ENCODE results near the gene KLRK1. TPM values are rescaled to one million over a fixed set of nuclear protein-coding genes. Genes with fewer than 3 reads are reported as not detected.
"Not testable (repeated sequence)": the region's sequence is repeated elsewhere in the genome, so short reads cannot be mapped to it uniquely, and the experiment has no call there.

The KLRK1 gene
- total RNA-seq, 3 donors from 2014 or later: 2.6 to 7.0 (median 3.8) TPM

- Histone ChIP-seq H3K27me3 (no peaks in the 10 kb centered on the region), H3K4me3 (no peak overlapping the region), H3K9me3 (no peaks in the 10 kb centered on the region), H3K27ac (peak overlapping the region in 1 of 2 donors; percentile 10), H3K36me3 (no peaks in the 10 kb centered on the region), H3K4me1 (peaks cover 0 to 6% of the 10 kb centered on the region in 2 donors)
- TF ChIP-seq POLR2A (IDR thresholded peaks at IDR 0.05) (no peak), CTCF (IDR thresholded peaks at IDR 0.05) (no peak), POLR2AphosphoS5 (IDR thresholded peaks at IDR 0.05) (no peak)
- intact Hi-C loops (cut with DNase I; ENCODE audit: low total_unique reads): no loop called here
- DNase-seq (ENCODE audit: low spot score in 2 of 2): no peak
These were observed 20.1 kb downstream of the KLRK1 start for GRCh38 chr12:10369557-10370415.

DNA sequence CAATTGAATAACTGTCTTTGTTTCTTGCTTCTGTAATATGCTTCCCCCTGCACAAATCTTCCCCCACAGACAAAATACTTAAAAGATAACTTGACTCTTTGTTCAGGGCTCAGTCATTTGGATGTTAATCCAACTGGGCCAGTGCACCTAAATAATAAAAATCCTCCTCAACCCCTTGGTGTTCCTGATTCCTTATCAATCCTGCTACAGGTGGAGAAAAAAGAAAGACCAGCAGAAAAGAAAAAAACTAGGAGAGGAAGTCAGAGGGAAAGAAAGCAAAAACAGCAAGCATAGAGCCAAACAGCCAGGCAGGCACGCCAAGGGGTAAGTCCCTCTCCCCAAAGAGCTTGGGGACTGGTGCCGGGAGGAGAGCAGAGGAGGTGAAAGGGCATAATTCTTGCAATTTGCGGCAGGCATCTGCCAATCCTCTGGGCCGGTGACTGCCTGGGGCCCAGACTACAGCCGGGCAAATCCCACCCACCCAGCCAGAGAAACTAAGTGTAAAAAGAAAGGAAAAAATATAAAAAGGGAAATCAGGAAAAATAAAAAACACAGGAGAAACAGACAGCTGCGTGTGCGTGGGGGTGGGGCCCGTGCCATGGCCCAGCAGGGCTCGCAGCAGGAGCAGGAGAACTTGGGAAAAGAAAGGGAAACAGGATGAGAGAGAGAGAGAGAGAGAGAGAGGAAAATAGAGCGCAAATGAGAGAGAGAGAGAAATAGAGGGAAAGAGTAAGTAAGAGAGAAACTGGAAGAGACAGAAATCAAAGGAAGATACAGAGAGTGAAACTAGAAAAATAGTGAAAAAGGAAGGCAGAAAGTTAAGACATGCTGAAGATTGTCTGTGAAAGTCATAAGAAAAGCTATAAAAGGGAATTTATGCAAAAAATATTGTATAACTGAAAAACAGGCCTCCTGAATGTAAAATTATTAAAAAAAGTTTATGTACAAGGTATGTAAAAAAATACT is 21.4 kb downstream of the KLRK1 start:
- intact Hi-C loops (cut with DNase I; ENCODE audit: low total_unique reads): no loop called here
- TF ChIP-seq POLR2A (IDR thresholded peaks at IDR 0.05) (no peak), POLR2AphosphoS5 (IDR thresholded peaks at IDR 0.05) (no peak), CTCF (IDR thresholded peaks at IDR 0.05) (no peak)
- Histone ChIP-seq H3K9me3 (no peaks in the 10 kb centered on the region), H3K27ac (peak overlapping the region in 1 of 2 donors; percentile 69), H3K27me3 (no peaks in the 10 kb centered on the region), H3K4me1 (peaks cover 0 to 6% of the 10 kb centered on the region in 2 donors), H3K4me3 (peak overlapping the region in 1 of 3 donors; percentile 15), H3K36me3 (no peaks in the 10 kb centered on the region)
- no peak for DNase-seq (ENCODE audit: low spot score in 2 of 2)

DNA sequence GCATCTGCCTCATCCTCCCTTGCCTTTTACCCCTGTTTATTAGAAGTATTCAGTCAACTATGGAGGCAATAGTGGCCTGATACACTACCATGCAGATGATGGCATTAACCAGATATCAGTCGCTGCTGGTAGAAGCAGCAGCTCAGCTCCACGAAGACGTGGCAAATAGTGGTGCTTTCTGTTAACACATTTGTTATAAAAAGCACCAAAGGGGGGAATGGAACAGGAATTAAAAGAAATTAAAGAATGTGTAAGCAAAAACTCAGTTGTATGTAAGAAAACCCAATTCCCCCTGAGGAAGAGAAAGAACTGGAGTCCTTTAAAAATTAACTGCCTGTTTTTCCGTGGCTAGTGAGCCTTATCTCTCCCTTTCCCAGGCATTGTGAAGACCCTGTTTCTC is 22.1 kb downstream of the KLRK1 start:
- H3K4me1 ChIP-seq; H3K4me3 ChIP-seq; DNase-seq (ENCODE audit: low spot score in 2 of 2); H3K36me3 ChIP-seq; H3K27me3 ChIP-seq; H3K9me3 ChIP-seq; intact Hi-C loops (cut with DNase I; ENCODE audit: low total_unique reads): not testable (repeated sequence)
- H3K27ac ChIP-seq: peak overlapping the region in 1 of 2 donors; percentile 36

DNA sequence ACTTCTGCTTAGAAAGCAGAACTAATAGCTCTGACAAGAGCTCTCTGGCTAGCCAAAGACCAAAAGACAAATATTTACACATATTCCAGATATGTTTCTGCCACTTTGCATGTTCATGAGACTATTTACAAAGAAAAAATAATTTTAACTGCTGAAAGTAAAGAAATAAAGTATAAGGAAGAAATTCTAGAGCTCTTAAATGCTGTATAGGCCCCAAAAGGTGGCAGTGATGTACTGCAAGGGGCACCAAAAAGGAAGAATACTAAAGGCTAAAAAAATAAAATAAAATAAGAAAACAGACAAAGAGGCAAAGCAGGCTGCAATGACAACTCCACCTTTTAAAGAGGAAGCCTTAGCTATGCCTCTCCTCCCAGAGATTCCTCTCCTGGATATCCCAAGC is 23.0 kb downstream of the KLRK1 start:
- Histone ChIP-seq H3K36me3 (no peaks in the 10 kb centered on the region), H3K9me3 (no peaks in the 10 kb centered on the region), H3K27ac (peak overlapping the region; percentile 97), H3K4me3 (no peak overlapping the region), H3K4me1 (peaks cover 0 to 6% of the 10 kb centered on the region in 2 donors), H3K27me3 (no peaks in the 10 kb centered on the region)
- intact Hi-C loops (cut with DNase I; ENCODE audit: low total_unique reads): no loop called here
- no peak for DNase-seq (ENCODE audit: low spot score in 2 of 2)
- TF ChIP-seq POLR2AphosphoS5 (IDR thresholded peaks at IDR 0.05) (no peak), CTCF (IDR thresholded peaks at IDR 0.05) (peak in 2 of 3 donors; percentile 16 to 23)

DNA sequence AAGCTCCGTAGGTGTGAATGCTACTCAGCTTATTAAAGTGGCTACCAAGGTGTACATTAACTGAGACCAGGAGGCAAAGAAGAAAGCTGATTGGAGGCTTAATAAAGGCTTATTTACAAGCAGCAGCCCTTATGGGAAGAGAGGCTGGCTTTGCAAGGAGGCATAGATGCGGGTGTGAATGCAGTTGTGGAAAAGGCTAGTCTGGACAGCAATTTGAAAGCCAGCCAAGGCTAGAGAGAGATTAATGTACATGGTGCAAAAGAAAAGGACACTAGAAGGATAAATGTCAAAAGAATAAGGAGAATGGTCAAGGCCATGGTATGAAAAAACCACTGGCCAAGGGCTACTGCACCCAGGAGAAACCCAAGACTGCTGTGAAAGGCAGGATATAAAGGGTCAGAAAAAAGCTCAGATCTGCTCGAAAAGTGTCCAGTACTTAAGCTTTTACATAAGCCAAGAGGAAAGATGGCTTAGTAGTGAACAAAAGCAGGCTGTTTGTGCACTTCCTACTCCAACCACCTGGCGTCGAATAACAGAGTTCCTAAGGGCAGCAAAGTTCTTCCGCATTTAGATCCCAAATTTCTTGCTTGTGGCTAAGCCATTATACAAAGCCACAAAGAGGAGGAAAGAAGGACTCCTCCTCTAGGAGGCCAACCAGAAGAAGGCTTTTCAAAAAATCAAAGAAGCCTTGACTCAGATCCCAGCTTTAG is 24.0 kb downstream of the KLRK1 start:
- TF ChIP-seq CTCF (IDR thresholded peaks at IDR 0.05): no peak
- no peak for TF ChIP-seq POLR2A (IDR thresholded peaks at IDR 0.05)
- no peak for TF ChIP-seq POLR2AphosphoS5 (IDR thresholded peaks at IDR 0.05)
- intact Hi-C loops (cut with DNase I; ENCODE audit: low total_unique reads): no loop called here
- Histone ChIP-seq H3K27ac (peak overlapping the region; percentile 97), H3K9me3 (no peaks in the 10 kb centered on the region), H3K36me3 (no peaks in the 10 kb centered on the region), H3K4me3 (peak overlapping the region; percentile 60 to 88 (median 68)), H3K4me1 (peaks cover 0 to 6% of the 10 kb centered on the region in 2 donors), H3K27me3 (no peaks in the 10 kb centered on the region)
- DNase-seq (ENCODE audit: low spot score in 2 of 2): no peak

Measured in breast epithelium (tissue), 4 donors.